Renal cortical epithelial cell (primary cell): Measurements from ENCODE around the gene AKR1C4. TPM values are rescaled to one million over a fixed set of nuclear protein-coding genes. Genes with fewer than 3 reads are reported as not detected.

Source experiments
- DNase-seq: peaks from one replicate; pipeline ENCODE4 v3.0.0-alpha.2; 2011; ENCODE audit warnings: low read depth
- total RNA-seq: library from RNA; depleted of rRNA; stranded (reverse); fragments of >200 nt; gene quantifications from 2 replicates; pipeline ENCODE4 v1.2.3, GENCODE V29; 2014

Gene AKR1C4
- total RNA-seq, 1 donor from 2014 or later: not detected

DNA sequence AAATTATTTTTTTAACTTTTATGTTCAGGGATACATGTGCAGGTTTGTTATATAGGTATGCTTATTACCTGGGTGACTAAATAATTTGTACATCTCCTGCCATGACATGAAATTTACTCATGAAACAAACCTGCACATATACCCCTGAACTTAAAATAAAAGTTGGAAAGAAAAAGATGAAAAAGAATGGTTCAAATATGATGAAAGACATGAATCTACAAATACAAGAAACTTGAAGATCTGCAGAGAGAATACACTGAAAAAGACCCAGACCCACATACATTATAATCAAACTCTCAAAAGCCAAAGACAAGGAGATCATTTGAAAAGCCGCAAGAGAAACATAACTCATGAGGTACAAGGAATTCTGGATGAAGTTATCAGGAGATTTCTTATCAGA is 70.2 kb downstream of the AKR1C4 start:
- DNase-seq: no peak

DNA sequence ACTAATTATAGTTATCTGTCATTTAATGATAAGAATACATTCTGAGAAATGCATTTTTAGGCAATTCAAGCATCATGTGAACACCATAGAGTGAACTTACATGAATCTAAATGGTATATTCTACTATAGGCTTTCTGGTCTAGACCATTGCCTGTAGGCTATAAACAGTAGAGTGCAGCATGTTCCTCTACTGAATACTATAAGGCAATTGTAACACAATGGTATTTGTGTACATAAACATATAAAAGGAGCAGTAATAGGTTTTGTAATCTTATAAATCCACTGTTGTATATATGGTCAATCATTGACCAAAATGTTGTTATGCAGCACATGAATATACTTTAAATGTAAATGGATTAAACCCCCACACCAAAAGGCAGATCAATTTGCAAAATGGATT is 71.6 kb downstream of the AKR1C4 start:
- DNase-seq: no peak

Other genes with a start within 250 kb of the AKR1C4 start
- 5.5 and 6.6 TPM in 2 replicates for gene AKR1C1, start 233.4 kb upstream of the AKR1C4 start, total RNA-seq
- 1.9 and 6.5 TPM in 2 replicates for gene AKR1C2, start 193.0 kb upstream of the AKR1C4 start, total RNA-seq
- gene AKR1C3, start 102.4 kb upstream of the AKR1C4 start, total RNA-seq: 69.8 and 71.9 TPM in 2 replicates
- 0.05 TPM in 1 of 2 replicates, not detected in the other for gene AKR1C8, start 11.7 kb upstream of the AKR1C4 start, total RNA-seq
- not detected in 2 replicates for gene UCN3, start 168.1 kb downstream of the AKR1C4 start, total RNA-seq
- gene TUBAL3, start 208.0 kb downstream of the AKR1C4 start, total RNA-seq: 0.35 and 1.7 TPM in 2 replicates
- gene NET1, start 215.7 kb downstream of the AKR1C4 start, total RNA-seq: 39.6 and 109 TPM in 2 replicates